Subcutaneous adipose tissue (tissue), 4 donors: ENCODE measurements around the gene TPD52L1. TPM values are rescaled to one million over a fixed set of nuclear protein-coding genes. Genes with fewer than 3 reads are reported as not detected.

Experiments
- CTCF ChIP-seq: fragments of 450-650 bp; IDR thresholded peaks from one replicate; pipeline ENCODE4 v1.5.1; 2016; ENCODE audit warnings: low read depth, mild to moderate bottlenecking, control low read depth, antibody characterized with exemption, moderate library complexity
- total RNA-seq, 4 donors: library from RNA; depleted of rRNA; stranded (reverse); fragments of >200 nt; gene quantifications; one replicate each; pipeline ENCODE4 v1.1.0, GENCODE V29; 2016

Gene TPD52L1
- total RNA-seq, 4 donors from 2014 or later, result 18.7 to 70.6 (median 33.4) TPM

GRCh38 chr6:125114248-125114858 lies 39.2 kb upstream of the TPD52L1 start:
- TF ChIP-seq CTCF, result no peak

GRCh38 chr6:125116170-125116569 lies 37.4 kb upstream of the TPD52L1 start:
- no peak for TF ChIP-seq CTCF

GRCh38 chr6:125116710-125117109 lies 36.9 kb upstream of the TPD52L1 start:
- no peak for TF ChIP-seq CTCF

- no peak for TF ChIP-seq CTCF
These were observed 35.8 kb upstream of the TPD52L1 start for GRCh38 chr6:125117818-125118217.

- TF ChIP-seq CTCF, result no peak
These were observed 33.5 kb upstream of the TPD52L1 start for GRCh38 chr6:125120054-125120590.

- no peak for TF ChIP-seq CTCF
These were observed 31.7 kb upstream of the TPD52L1 start for GRCh38 chr6:125121894-125122293.

GRCh38 chr6:125123051-125123450 lies 30.5 kb upstream of the TPD52L1 start:
- no peak for TF ChIP-seq CTCF
